K562 (cell line): ENCODE measurements around the gene DSEL. TPM values are rescaled to one million over a fixed set of nuclear protein-coding genes. Genes with fewer than 3 reads are reported as not detected.

Experiments
- ATAC-seq: fragments of 200-7000 bp; cut with Tn5 transposase; 3 replicates; pipeline ENCODE4 v1.9.1; 2020; ENCODE audit warnings: moderate library complexity
- BruUV-seq: library from RNA; stranded (reverse); fragments of 400-500 nt; replicated peaks from 2 replicates; lab custom pipeline; 2021; lab: Mats Ljungman, UMichigan
- CTCF ChIA-PET: fragments of 300-600 bp; formaldehyde crosslinking; extraction: SDS; loops from one replicate; lab custom pipeline; 2021; ENCODE audit warnings: low intra/inter-chr PET ratio; lab: Yijun Ruan, JAX
- POLR2A ChIA-PET: fragments of 300-600, 350-650 bp; sonication (Branson Sonifier 250); formaldehyde crosslinking; extraction: SDS; loops from one replicate; lab custom pipeline; 2021; ENCODE audit warnings: antibody characterized with exemption, inconsistent platforms; lab: Yijun Ruan, JAX
- DNase-seq, 4 experiments: peaks; one replicate each; pipeline versions ENCODE4 v3.0.0 to v3.0.0-alpha.2; 2011 to 2018; ENCODE audit warnings: low spot score in 3 of 4, mixed read lengths in 3 of 4; ENCODE audit errors: extremely low read depth in 1 of 4
- FAIRE-seq: peaks from 2 replicates; lab custom pipeline; 2011; peaks lifted over from hg19 to GRCh38; lab: Jason Lieb, UNC
- H2AFZ ChIP-seq: 2 replicates; pipeline ENCODE4 v1.6.0; 2011; ENCODE audit warnings: low read depth, low read length, control low read depth, inconsistent platforms
- H3K27ac ChIP-seq: fragments of 200-600 bp; 3 replicates; pipeline ENCODE4 v1.8.0; 2011; ENCODE audit warnings: low read depth, mild to moderate bottlenecking, control low read depth, inconsistent platforms, low read length, moderate library complexity, mixed read lengths; ENCODE audit errors: extremely low read depth
- H3K27me3 ChIP-seq, 2 experiments: fragments of 300-600 bp in 1 of 2; 2 replicates in 1 of 2; 3 replicates in 1 of 2; pipeline versions ENCODE4 v1.6.0 to v1.8.0; 2011; ENCODE audit warnings: inconsistent platforms in 2 of 2, low read length in 2 of 2, mild to moderate bottlenecking in 1 of 2, mixed read lengths in 1 of 2, moderate library complexity in 1 of 2; ENCODE audit not compliant: control insufficient read depth in 2 of 2, insufficient read depth in 2 of 2
- H3K36me3 ChIP-seq: fragments of 300-600 bp; 3 replicates; pipeline ENCODE4 v1.8.0; 2011; ENCODE audit warnings: mild to moderate bottlenecking, low read length, inconsistent platforms; ENCODE audit not compliant: control insufficient read depth, insufficient read depth
- H3K4me1 ChIP-seq, 2 experiments: fragments of 200-600 bp in 1 of 2; replicated peaks in 1 of 2; 2 replicates in 1 of 2; 3 replicates in 1 of 2; pipeline versions ENCODE4 v1.5.1 to v1.8.0; 2011; ENCODE audit warnings: inconsistent platforms in 2 of 2, low read length in 2 of 2, mild to moderate bottlenecking in 1 of 2, mixed read lengths in 1 of 2, moderate library complexity in 1 of 2; ENCODE audit not compliant: control insufficient read depth in 2 of 2, insufficient read depth in 2 of 2
- H3K4me2 ChIP-seq: 2 replicates; pipeline ENCODE4 v1.6.1; 2011; ENCODE audit warnings: low read length, control low read depth, inconsistent platforms, mixed read lengths; ENCODE audit not compliant: insufficient read depth
- H3K4me3 ChIP-seq: fragments of 200-600 bp; sonication (generic), shearing (Covaris generic); 2 replicates; pipeline ENCODE4 v1.5.1; 2016; ENCODE audit warnings: control low read depth, inconsistent platforms
- H3K79me2 ChIP-seq: fragments of 200-600 bp; 3 replicates; pipeline ENCODE4 v1.8.0; 2011; ENCODE audit warnings: low read length, inconsistent platforms; ENCODE audit not compliant: control insufficient read depth, insufficient read depth
- H3K9ac ChIP-seq, 2 experiments: 2 replicates each; pipeline versions ENCODE4 v1.6.0 to v1.6.1; 2011; ENCODE audit warnings: low read depth in 2 of 2, low read length in 2 of 2, control low read depth in 1 of 2, inconsistent platforms in 1 of 2, mild to moderate bottlenecking in 1 of 2, mixed read lengths in 1 of 2; ENCODE audit not compliant: insufficient read depth in 1 of 2
- H3K9me1 ChIP-seq: one replicate; pipeline ENCODE4 v1.6.0; 2011; ENCODE audit warnings: inconsistent platforms, mild to moderate bottlenecking, low read length, moderate library complexity; ENCODE audit not compliant: control insufficient read depth, insufficient read depth
- H3K9me3 ChIP-seq: replicated peaks from 2 replicates; pipeline ENCODE4 v1.5.1; 2011; ENCODE audit warnings: low read depth, low read length, inconsistent platforms; ENCODE audit not compliant: control insufficient read depth, insufficient read depth
- H4K20me1 ChIP-seq: replicated peaks from 2 replicates; pipeline ENCODE4 v1.6.1; 2011; ENCODE audit warnings: low read length, inconsistent platforms, mixed read lengths; ENCODE audit not compliant: control insufficient read depth, insufficient read depth
- FOXK2 ChIP-seq, 2 experiments: fragments of 450-650 bp; IDR thresholded peaks in 1 of 2; conservative IDR thresholded peaks in 1 of 2; 2 replicates each; pipeline ENCODE4 v1.6.1; 2016; ENCODE audit warnings: low read depth in 2 of 2, mild to moderate bottlenecking in 1 of 2
- MCM7 ChIP-seq, 2 experiments: fragments of 450-650 bp; IDR thresholded peaks; 2 replicates each; pipeline ENCODE4 v1.6.1; 2016 to 2018
- RB1 ChIP-seq: fragments of 450-650 bp; IDR thresholded peaks from 2 replicates; pipeline ENCODE4 v1.6.1; 2017; ENCODE audit warnings: low read depth, mild to moderate bottlenecking
- SAFB2 ChIP-seq: fragments of 200-400 bp; formaldehyde crosslinking; IDR thresholded peaks from 2 replicates; pipeline ENCODE4 v1.6.1; 2018; ENCODE audit warnings: borderline replicate concordance, low read length, low read depth, moderate library complexity; ENCODE audit not compliant: severe bottlenecking
- ZNF57 ChIP-seq: fragments of 450-650 bp; formaldehyde crosslinking; IDR thresholded peaks from 2 replicates; pipeline ENCODE4 v1.4.0; 2020; ENCODE audit warnings: mild to moderate bottlenecking, moderate library complexity
- WGBS: fragments of 100-300 bp; shearing (Covaris generic); methylation state at CpG from one replicate; pipeline ENCODE4 v1.1.6; 2016; ENCODE audit warnings: low coverage, mixed read lengths; ENCODE audit not compliant: insufficient coverage; ENCODE audit errors: missing lambda C conversion rate; 5-methylcytosine and 5-hydroxymethylcytosine counted together
- in situ Hi-C: fragments of 300-500 bp; cut with MboI; formaldehyde crosslinking; loops from 4 replicates; pipeline ENCODE4 v1.15.0; 2018; ENCODE audit warnings: inconsistent platforms, mixed read lengths
- intact Hi-C: fragments of 100-400 bp; cut with micrococcal nuclease; formaldehyde crosslinking; loops from 2 replicates; pipeline ENCODE4 v1.14.2; 2022
- polyA plus RNA-seq, 8 experiments: library from polyadenylated mRNA; depleted of rRNA in 4 of 8; stranded (reverse) in 5 of 8; unstranded in 3 of 8; fragments of >200 nt; fragmentation: Nextera tagmentation in 2 of 8; fragmentation: Illumina TruSeq in 1 of 8; extraction: Ambion mirVana in 2 of 8; extraction: Trizol in 1 of 8; gene quantifications; 2 replicates each; pipeline versions ENCODE4 v1.2.1 to v1.2.3, GENCODE V29; 2011 to 2014; ENCODE audit warnings: inconsistent platforms in 1 of 8, missing spikeins in 1 of 8
- total RNA-seq, 7 experiments: library from RNA; depleted of rRNA in 6 of 7; stranded (reverse); fragments of >200 nt in 6 of 7; fragmentation: Illumina TruSeq in 2 of 7; extraction: Trizol in 2 of 7; gene quantifications; 2 replicates each; pipeline versions ENCODE4 v1.2.1 to v1.2.3, GENCODE V29; 2011 to 2021; ENCODE audit warnings: low replicate concordance in 1 of 7
- TF ChIP-seq, protein P1 (sequence below): sonication (generic); formaldehyde crosslinking; IDR thresholded peaks from 2 replicates; pipeline ENCODE4 v1.8.0; 2023; ENCODE audit warnings: mild to moderate bottlenecking, missing genetic modification reagents

Gene DSEL
- total and polyA plus RNA-seq, 9 of the 15 experiments (the other 6 are each of a cell fraction or from before 2014, with no cell fraction given): under 0.01 to 0.04 (median 0.01) TPM; not detected in 3

DNA sequence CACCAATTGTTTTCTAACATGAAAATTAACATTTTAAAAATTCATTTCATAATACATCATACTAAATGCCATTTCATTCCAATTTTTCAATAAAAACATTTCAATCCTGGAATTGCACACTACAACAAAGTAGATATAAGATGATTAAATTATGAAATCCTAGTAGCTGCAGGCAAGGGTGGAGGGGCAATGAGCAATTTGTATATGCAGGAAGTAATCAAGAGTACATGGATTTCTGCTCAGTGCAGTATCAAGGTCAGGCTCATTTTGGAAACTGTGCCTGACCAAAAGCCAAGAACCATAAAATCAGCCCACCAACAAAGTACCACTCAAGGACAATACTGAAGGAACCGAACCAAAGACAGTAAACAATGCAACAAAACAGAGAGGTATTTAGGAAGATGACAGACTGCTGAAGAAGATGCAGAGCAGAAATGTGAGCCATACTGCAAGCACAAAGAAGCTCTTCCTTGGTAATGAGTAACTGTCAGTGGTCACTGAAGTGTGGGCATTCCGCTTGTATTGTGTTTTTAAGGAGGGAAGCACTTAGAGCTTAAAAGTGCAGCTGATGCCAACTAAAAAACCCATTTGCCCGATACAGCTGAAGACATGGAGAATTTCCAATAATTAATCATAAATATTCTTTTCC lies 34.5 kb upstream of the DSEL start (continued):
- TF ChIP-seq SAFB2 (no peak), RB1 (no peak)

DNA sequence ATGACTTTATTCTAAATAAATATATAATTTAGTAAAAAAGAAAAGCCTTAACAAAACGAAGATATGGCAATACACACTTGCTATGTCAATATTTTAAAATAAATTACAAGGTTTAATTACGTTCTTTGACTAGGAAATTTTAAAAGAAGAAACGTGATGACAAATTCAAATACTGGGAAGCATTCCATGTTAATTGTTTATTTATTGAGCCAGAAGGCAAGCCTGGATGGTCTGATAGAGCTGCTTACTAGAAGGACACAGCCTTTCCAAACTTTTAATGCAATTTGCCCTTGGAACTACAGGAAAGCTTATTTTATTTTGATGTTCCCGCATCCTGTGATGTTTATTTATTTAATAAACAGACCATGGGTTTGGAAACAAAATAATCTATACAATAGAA lies 33.4 kb upstream of the DSEL start:
- Histone ChIP-seq H3K4me1 (no peaks in the 10 kb centered on the region), H3K4me2 (no peak overlapping the region), H3K27me3 (no peaks in the 10 kb centered on the region), H3K9ac (no peak overlapping the region), H3K36me3 (no peaks in the 10 kb centered on the region), H3K9me1 (no peaks in the 10 kb centered on the region), H3K9me3 (no peaks in the 10 kb centered on the region), H2AFZ (no peak overlapping the region), H3K4me3 (no peak overlapping the region), H4K20me1 (no peaks in the 10 kb centered on the region), H3K27ac (no peak overlapping the region), H3K79me2 (no peaks in the 10 kb centered on the region)
- no TSS peak for BruUV-seq
- intact Hi-C loops: no loop called here
- 0% methylated on average over 4 of the region's 4 CpGs for WGBS
- ATAC-seq (no peak), FAIRE-seq (no peak), DNase-seq (no peak)
- CTCF ChIA-PET: no interaction called here
- in situ Hi-C loops: no loop called here
- no peak for TF ChIP-seq FOXK2 (conservative IDR thresholded peaks at IDR 0.05 in 1 of 2, IDR thresholded peaks at IDR 0.05 in 1 of 2; ENCODE audit: low read depth in 2 of 2)
- TF ChIP-seq, protein P1, sequence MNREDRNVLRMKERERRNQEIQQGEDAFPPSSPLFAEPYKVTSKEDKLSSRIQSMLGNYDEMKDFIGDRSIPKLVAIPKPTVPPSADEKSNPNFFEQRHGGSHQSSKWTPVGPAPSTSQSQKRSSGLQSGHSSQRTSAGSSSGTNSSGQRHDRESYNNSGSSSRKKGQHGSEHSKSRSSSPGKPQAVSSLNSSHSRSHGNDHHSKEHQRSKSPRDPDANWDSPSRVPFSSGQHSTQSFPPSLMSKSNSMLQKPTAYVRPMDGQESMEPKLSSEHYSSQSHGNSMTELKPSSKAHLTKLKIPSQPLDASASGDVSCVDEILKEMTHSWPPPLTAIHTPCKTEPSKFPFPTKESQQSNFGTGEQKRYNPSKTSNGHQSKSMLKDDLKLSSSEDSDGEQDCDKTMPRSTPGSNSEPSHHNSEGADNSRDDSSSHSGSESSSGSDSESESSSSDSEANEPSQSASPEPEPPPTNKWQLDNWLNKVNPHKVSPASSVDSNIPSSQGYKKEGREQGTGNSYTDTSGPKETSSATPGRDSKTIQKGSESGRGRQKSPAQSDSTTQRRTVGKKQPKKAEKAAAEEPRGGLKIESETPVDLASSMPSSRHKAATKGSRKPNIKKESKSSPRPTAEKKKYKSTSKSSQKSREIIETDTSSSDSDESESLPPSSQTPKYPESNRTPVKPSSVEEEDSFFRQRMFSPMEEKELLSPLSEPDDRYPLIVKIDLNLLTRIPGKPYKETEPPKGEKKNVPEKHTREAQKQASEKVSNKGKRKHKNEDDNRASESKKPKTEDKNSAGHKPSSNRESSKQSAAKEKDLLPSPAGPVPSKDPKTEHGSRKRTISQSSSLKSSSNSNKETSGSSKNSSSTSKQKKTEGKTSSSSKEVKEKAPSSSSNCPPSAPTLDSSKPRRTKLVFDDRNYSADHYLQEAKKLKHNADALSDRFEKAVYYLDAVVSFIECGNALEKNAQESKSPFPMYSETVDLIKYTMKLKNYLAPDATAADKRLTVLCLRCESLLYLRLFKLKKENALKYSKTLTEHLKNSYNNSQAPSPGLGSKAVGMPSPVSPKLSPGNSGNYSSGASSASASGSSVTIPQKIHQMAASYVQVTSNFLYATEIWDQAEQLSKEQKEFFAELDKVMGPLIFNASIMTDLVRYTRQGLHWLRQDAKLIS (CRISPR knock-in tag): no peak
- TF ChIP-seq SAFB2: no peak
- no peak for TF ChIP-seq ZNF57
- no peak for TF ChIP-seq MCM7 (IDR thresholded peaks at IDR 0.05)
- POLR2A ChIA-PET: no interaction called here
